Suprapubic skin (tissue), 4 donors: Measurements from ENCODE around the gene PEDS1.

ENCODE experiments used
- CTCF ChIP-seq, 2 donors: fragments of 200-600 bp in 1 of 2; fragments of 450-650 bp in 1 of 2; sonication (generic) in 1 of 2; IDR thresholded peaks; one replicate each; pipeline ENCODE4 v1.5.1; 2016 to 2019; ENCODE audit warnings: antibody characterized with exemption in 2 of 2, mild to moderate bottlenecking in 1 of 2, moderate library complexity in 1 of 2
- POLR2A ChIP-seq, 2 donors: fragments of 450-650 bp; IDR thresholded peaks; one replicate each; pipeline ENCODE4 v1.6.1; 2017; ENCODE audit warnings: antibody characterized with exemption in 2 of 2, mild to moderate bottlenecking in 2 of 2, moderate library complexity in 2 of 2
- POLR2AphosphoS5 ChIP-seq, 3 donors: sonication (generic); formaldehyde crosslinking; IDR thresholded peaks; one replicate each; pipeline ENCODE4 v1.6.1; 2017; ENCODE audit warnings: antibody characterized with exemption in 3 of 3

GRCh38 chr20:50133474-50134217 is 19.9 kb downstream of the PEDS1 start:
- no peak for TF ChIP-seq CTCF (IDR thresholded peaks at IDR 0.05)
- TF ChIP-seq POLR2AphosphoS5 (IDR thresholded peaks at IDR 0.05), result no peak
- no peak for TF ChIP-seq POLR2A (IDR thresholded peaks at IDR 0.05)
